Bone marrow (tissue), 2 donors: ENCODE data around the gene CYP2E1.
"Not testable (repeated sequence)": the region's sequence is repeated elsewhere in the genome, so short reads cannot be mapped to it uniquely, and the experiment has no call there.

ENCODE experiments used
- DNase-seq, 2 donors: peaks; one replicate each; lab custom pipeline; 2025; lab: John Stamatoyannopoulos, UW

Gene CYP2E1

DNA sequence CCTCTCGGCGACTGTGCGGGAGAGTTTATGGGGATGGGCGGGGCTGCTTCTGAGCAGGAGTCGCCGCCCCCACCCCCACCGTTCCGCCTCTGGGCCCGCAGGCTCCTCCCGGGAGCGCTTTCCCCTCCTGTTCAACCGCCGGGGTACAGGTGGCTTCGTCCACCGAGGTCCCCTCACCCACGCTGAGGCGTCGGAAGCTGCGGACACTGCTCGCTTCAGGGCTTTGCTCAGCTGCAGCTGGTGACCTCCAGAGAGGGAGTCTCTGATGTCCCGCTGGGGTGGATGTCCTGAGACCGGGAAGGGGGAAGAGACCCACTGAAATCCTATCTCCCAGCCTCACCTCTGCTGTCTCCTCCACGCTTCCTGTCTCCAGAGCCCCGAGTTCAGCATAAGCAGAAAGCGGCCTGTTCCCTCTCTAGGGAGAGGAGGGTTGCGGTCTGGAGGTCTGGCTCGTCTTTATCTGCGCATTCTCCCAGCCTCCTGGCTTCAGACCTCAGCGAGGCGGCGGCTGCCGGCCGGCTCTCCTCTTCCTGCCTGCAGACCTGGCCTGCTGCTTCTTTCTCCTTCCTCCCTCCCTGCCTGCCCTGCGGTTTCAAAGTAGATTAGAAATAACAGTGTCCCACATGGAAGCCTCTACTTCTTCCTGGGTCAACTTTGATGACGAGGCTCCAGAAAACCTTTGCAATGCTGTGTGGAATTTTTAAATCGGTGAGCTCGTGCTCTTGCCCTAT, 1.8 kb downstream of the CYP2E1 start:
- no peak for DNase-seq

DNA sequence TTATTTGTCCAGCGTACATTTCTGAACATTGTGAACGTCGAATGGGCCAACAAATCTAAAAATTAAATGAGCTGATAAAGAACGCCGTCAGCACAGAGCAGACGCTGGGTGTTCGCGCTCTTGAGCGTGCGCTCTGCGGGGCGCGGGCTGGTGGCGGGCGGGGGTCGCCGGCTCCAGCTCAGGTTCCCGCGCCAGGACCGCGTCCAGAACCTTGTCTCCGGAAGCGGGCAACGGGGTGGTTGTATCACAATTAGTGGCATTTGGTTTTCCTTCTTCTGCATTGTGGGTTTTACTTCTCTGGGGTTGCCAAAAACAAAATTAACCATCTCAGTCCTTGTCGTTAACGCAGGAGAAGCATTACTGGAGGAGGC, 2.4 kb downstream of the CYP2E1 start:
- no peak for DNase-seq

DNA sequence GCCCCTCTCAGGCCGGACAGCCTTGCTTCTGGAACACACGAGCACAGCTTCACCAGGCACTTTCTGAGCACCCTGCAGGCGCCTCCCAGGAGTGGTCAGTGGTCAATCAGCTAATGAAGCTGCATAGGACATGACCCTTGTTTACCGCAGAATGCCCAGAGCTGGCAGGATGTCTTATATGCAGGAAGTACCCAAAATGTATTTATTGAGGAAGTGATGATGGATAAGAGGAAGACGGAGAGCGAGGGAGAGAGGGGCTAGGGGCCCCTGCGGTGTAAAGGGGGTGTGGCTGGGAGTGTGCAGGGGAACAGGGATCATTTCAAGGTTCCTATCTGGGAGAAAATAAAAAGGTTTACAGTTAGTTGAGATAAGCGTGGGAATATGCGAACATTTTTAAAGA, 3.3 kb downstream of the CYP2E1 start:
- DNase-seq = no peak

DNA sequence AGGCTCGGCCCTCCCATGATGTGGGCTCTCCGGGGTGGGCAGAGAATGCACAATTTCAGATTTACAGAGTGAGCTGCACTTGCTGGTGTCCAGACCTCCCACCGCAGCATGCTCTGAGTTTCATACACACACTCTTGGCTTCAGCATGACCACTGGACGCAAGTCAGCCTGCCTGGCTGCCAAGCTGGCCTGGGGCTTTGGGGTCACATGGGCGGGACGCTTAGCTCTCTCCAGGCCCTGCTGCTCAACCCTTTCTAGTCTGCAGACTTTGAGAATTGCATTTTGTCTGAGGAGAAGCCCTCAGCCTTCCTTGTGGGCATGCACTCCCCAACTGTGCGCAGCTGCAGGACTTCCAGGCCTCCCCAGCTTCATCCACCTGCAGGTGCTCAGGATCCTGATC, 5.7 kb downstream of the CYP2E1 start:
- no peak for DNase-seq

DNA sequence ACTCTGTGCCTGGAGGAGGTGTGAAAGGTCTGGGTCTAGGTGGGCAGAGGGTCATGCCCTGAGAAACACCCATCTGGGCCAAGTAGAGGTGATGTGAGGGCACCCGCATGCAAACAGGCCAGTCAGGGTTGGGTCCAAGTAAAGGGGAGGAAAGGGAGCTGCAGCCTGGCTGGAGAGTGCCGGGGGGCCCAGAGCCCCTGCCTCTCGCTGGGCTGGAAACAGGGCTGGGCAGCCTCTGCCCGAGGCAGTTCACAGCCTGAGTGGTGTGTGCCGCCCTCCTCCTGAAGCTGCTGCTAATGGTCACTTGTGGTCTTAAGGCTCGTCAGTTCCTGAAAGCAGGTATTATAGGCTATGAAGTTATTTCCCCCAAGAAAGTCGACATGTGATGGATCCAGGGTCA, 7.3 kb downstream of the CYP2E1 start:
- no peak for DNase-seq

DNA sequence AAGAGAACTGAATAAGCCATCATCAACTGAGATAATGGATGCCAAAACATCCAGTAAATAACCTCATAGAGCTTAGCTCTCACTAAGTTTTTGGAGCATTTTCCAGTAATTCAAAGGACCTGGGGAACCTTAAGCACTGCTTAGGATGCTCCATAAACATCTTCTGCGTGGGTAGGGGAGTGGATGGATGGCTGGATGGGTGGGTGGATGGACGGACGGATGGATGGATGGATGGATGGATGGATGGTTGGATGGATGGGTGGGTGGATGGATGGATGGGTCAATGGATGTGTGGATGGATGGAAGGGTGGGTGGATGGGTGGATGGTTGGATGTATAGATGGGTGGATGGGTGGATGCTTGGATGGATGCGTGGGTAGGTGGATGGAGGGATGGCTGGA, 9.0 kb downstream of the CYP2E1 start:
- no peak for DNase-seq

DNA sequence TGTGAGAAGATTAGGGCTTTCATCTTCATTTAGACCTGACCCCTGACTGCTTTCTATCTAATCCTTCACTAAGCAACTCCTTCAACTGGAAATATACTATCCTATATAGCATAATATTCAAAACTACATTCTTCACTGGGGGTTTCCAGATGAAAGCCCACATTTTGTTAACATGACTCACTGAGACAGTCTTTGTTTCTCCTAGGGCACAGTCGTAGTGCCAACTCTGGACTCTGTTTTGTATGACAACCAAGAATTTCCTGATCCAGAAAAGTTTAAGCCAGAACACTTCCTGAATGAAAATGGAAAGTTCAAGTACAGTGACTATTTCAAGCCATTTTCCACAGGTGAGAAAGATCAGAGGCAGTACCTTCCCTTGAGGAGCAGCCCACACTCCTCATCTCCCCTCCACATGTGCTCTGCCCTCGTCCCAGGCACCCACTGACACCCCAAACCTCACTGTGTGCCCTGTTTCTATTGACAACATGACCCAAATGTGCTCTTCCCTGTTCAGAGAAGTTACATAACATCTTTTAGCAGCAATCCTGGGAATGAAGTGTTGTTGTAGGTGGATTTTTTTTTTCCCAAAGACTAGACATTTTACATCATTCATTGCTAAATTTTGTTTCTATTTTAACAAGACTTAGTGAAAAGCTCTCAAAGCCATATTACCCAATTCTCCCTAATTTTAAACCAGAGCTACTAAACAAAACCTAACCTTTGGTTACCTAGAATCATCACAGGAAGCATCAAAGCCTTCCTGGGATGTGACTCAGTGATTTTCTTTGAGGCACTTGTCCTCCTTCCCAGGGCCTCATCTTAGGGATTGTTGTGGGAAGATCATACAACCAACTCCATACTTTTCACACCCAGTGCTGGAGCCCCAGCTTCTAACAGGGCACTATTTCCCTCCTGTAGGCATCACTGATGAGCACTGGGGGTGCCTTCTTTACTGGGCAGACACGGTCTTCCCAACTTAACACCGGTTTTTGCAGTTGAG, 10.7 kb downstream of the CYP2E1 start:
- DNase-seq = no peak

DNA sequence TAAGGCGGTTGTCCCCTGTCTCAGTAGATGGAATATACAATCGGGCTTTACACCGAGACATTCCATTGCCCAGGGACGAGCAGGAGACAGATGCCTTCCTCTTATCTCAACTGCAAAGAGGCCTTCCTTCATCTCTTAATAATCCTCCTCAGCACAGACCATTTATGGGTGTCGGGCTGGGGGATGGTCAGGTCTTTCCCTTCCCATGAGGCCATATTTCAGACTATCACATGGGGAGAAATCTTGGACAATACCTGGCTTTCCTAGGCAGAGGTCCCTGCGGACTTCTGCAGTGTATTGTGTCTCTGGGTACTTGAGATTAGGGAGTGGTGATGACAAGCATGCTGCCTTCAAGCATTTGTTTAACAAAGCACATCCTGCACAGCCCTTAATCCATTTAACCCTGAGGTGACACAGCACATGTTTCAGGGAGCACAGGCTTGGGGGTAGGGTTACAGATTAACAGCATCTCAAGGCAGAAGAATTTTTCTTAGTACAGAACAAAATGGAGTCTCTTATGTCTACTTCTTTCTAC, 14.3 kb downstream of the CYP2E1 start:
- DNase-seq = not testable (repeated sequence)

DNA sequence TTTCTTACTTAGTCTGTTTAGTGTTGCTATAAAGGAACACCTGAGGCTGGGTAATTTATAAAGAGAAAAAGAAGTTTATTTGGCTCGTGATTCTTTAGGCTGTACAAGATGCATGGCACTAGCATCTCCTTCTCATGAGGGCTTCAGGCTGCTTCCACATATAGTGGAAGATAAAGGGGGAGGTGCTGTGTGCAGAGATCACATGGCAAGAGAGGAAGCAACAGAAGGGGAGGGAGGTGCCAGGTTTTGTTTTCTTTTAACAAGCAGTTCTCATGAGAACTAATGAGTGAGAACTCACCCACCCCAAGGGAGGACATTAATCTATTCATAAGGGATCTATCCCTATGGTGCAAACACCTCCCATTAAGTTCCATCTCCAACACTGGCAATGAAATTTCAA, 17.3 kb downstream of the CYP2E1 start:
- no peak for DNase-seq

DNA sequence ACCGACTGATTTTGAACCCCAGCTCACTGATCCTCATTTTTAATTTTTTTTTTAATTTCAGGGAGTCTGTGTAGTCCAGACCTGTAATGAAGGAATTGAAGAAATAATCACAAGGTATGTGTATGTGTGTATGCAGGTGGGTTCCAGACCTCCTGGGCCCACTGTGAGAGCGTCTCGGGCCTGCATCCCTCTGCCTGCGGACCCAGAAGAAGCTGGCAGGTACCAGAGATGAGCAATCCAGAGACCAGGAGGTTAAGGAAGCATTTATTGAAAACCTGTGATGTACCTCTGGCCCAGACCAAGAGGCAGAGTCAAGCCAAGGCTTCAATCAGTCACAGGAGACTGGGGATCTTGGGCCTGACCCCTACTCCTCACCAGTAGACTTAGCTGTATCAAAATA, 27.4 kb downstream of the CYP2E1 start:
- no peak for DNase-seq

DNA sequence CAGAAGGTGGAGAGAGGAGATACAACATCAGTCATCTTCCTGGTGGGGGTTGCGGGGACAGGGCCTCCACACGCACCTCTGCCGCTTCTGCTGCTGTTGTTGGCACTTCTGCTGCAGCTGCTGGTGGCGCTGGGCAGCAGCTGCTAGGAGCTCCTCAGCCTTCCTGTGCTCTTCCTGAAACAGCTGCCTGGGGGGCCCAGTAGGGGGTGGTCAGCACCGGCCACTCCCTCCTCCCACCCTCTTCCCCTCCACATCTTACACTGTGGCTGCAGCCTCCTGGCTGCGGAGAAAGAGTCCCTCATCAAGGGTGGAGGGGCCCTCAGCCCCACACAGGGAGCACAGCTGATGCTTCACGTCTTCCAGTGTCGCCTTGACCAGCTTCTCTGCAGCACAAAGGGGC, 28.4 kb downstream of the CYP2E1 start:
- no peak for DNase-seq

DNA sequence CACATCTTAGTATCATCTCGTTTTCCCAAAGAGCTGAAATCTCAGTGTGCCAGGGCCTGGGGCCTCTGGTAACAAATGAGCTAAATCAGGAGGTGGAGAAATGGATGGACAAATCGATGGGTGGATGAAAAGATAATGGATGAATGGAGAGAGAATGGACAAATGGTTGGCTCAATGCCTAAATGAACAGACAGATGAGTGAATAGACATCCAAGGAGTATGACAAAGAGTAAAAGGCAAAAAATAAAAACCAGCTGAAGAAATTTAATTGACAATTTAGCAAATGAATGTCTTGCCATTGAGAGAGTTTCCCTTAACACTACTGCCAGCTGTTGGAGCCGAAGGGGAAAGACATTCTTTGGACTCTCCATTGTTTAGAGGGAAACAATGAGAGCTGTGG, 30.2 kb downstream of the CYP2E1 start:
- DNase-seq = no peak

DNA sequence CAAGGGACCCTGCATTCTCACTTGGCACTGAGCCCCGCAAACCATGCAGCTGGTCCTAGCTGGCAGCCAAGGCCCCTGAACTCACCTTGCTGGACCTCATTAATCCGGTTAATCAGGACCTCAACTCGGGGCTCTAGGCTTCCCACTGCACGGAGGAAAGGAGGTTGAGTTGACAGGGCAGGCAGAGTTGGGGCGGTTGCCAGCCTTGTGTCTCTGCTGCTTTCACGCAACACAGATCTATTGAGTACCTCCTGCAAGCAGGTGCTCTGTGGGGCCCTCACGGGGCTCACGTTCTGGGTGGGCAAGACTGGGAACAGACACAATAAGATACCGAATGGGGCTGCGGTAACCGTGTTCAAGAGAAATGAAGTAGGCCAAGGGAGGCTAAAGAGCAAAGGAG, 32.1 kb downstream of the CYP2E1 start:
- DNase-seq = no peak

DNA sequence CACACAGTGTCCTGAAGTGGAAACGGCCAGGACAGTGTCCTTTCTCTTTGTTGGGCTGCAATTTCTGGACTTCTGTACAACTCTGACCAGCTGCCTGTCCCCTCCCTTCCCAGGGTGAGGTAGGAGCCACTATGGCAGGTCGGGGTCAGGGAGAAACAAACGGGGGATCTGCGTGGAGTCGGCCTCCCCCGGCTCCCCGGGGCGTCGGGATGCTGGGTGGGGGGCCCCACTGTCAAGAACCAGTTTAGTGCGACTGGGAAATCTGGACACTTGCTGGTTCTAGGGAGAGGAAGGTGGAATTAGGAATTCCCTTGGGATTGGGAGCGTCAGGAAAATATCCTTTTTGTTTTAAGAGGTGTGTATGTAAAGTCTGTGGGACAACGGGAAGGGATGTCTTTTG, 37.7 kb downstream of the CYP2E1 start:
- no peak for DNase-seq

DNA sequence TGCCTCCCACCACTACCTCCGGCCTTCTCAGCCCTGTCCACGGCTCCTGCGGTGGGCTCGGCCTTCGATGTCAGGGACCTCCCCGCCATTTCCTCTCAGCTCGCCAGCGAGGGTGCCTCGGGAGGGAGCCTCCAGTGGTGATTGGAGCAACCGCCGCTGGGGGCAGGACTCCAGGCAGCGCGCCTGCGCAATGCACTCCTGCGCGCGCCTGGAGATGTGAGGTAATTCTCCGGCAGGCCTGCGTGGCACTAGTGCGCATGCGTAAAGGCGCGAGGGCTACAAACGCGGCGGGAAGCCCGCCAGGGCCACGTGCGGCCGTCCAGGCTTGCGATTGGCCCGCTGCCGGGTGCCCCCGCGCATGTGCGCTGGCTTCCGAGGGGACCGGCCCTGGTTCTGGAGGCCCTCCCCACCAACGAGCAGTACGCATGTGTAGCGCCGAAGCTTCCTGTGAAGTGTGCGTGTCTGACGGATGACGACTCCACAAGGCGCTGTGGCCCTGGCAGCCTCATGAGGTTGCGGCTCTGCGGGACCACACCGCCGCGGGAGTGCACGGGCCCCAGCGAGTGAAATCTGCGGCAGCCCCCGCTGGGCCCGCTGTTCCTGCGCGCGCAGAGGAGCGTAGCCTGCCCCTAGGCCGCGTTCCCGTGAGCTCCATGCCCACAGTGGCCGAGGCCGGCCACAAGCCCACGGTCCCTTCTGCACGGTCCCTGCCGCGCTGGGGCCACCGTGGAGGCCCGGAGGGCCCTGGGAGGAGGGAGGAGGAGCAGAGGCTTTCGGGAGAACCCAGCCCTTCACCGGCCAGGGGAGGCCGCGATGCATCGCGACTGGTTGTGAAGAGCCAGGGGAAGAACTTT, 38.5 kb downstream of the CYP2E1 start, which contains the start of gene SYCE1:
Gene SYCE1 (minus strand): TSS at position 143 of the 854 bp plus-strand sequence. CDS start 54 bp downstream, at position 89.
- DNase-seq = no peak

DNA sequence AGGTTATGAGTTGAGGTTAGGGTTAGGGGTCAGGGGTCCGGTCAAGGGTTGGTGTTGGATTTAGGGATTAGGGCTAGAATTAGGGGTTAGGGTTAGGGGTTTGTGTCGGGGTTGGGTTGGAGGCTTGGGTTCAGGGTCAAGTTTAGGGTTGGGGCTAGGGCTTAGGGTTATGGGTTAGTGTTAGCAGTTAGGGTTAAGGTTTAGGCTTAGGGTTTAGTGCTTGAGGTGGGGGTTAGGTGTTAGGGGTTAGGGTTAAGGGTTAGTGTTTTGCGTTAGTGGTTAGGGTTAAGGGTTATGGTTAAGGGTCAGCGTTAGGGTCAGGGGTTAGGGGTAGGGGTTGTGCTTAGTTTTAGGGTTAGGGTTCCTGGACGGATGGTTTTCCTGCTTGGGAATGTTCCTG, 40.0 kb downstream of the CYP2E1 start:
- no peak for DNase-seq

DNA sequence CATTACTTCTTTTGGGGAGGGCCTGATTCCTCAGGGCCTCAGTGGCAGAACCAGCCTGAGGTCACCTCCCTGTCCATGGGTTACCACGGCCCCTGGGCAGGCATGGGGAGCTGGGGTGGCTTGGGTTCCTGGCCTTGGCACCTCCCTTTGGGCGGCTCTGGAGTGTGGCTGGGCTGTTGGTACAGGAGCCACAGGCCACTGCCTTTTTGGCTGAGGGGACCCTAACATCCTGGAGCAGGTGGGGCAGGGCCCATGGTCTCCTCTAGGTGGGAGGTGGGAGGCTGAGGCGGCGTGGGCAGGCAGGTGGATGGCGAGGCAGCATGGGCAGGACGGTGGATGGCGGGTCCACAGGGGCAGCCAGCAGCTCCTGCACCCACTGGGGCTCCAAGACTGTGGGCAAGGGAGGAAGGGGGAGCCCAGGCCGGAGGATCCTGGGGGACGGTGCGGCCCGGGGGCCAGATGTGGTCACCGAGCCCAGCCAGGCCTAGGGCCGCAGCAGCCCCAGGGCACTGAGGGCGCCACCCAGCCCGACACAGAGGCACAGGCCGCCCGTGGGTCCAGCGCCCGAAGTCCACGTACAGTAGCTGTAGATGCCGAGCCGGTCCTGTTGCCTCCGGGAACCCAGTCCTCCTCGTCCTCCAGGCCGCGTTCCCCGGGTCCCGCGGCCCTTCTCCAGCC, 40.6 kb downstream of the CYP2E1 start:
- DNase-seq = no peak

DNA sequence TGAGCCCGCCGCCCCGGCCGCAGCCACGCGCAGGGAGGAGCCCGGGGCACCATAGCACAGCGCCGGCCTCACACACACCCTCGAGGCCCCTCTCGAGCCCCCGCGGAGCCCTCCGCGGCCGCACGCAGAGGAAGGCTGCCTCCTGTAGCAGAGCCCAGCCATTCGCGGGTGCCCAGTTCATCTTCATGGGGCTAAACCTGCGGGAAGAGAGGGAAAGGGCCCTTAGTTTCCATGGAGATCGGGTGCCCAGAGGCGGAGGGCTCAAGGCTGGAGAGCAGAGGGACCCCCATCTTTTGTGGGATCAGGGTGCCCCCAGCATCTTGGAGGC, 41.1 kb downstream of the CYP2E1 start:
- no peak for DNase-seq

DNA sequence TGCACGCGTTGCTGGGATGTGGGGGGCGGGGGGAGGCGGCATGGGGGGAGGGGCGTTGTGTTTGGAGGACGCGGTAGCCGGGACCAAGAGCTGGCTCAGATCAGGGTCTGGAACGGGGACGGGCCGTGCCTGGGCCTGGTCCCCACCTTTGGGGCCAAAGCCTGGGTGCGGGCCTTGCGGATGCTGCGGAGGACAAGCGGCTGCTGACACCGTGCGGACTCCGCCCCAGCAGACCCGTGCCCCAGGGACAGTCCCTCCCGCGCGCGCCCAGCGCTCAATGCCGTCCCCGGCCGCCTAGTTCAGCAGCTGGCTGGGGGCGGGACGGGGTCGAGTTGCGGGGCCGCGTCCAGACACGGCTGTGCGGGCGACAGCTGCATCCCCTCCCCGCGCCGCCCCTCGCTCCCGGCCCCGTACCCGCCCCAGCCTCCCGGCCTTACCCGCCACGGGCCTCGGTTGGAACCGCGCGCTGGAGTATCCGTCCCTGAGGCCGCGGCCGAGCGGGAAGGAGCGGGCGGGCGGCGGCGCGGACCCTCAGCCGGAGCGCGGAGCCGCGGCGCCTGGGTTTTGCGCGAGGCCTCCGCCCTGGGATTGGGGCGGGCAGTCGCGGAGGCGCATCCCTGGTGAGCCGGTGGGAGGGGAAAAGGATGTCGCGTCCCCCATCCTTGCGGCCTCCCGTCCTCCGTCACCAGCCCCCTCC, 41.8 kb downstream of the CYP2E1 start:
- DNase-seq = not testable (repeated sequence)

DNA sequence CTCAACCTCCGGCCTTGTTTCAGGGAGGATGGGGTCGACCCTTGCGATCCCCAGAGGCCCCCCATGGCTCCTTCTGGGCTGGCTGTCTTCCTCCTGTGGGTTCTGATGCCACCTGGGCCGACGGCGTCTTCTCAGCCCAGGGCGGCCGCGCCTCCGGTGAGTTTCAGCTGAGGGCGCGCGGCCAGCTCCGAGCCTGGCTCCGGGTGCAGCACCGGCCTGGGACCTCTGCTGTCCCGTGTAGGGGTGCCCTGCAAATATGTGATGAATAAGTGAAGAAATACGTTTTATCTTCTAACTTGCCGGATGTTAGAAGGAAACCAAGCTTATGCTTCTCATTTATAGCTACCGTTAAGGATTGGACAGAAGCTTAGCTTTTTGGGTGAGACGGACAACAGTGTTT, 42.6 kb downstream of the CYP2E1 start:
- not testable (repeated sequence) for DNase-seq

DNA sequence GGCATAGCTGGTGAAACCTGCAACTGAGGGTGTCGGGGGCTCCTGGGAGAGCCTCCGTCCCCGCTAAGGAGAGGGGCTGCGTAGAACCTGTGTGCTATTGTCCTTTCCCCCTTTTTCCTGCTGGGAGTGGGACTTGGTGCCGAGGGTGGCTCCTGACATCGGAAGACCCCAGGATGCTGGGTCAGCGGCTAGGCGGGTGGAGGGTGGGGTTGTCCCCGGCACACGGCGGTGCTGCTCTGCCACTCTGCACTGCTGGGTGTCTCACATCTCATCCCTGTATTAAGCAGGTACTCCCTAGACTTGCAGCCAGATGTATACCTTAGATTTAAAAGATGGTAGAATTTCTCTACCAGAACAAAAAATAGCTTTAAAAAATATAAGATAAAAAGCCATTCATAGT, 44.9 kb downstream of the CYP2E1 start:
- not testable (repeated sequence) for DNase-seq
